GM20431 (cell line): ENCODE results near the gene HJV.

Experiments used
- in situ Hi-C: fragments of 300-500 bp; cut with MseI, MboI; formaldehyde crosslinking; loops from one replicate; pipeline ENCODE4 v1.15.0; 2020; ENCODE audit warnings: low sequenced_read_pairs; ENCODE audit not compliant: unreplicated experiment

Gene HJV

GRCh38 chr1:145978854-145979745 lies 42.4 kb downstream of the HJV start:
- in situ Hi-C loops = loop anchor here (10.0 kb wide), 1 partner anchor 46 kb away; the partner anchor contains the start of gene HJV

GRCh38 chr1:145978471-145978853 lies 43.1 kb downstream of the HJV start:
- in situ Hi-C loops = loop anchor here (10.0 kb wide), 1 partner anchor 46 kb away; the partner anchor contains the start of gene HJV

- in situ Hi-C loops = loop anchor here (10.0 kb wide), 1 partner anchor 47 kb away; the partner anchor contains the start of gene HJV
Measured at GRCh38 chr1:145977486-145978470, 43.8 kb downstream of the HJV start.

GRCh38 chr1:145977016-145977415 lies 44.5 kb downstream of the HJV start:
- in situ Hi-C loops = loop anchor here (10.0 kb wide), 1 partner anchor 48 kb away; the partner anchor contains the start of gene HJV

GRCh38 chr1:145975216-145975615 lies 46.3 kb downstream of the HJV start:
- in situ Hi-C loops = loop anchor here (10.0 kb wide), 1 partner anchor 50 kb away; the partner anchor contains the start of gene HJV

GRCh38 chr1:145974721-145975120 lies 46.8 kb downstream of the HJV start:
- in situ Hi-C loops = loop anchor here (10.0 kb wide), 1 partner anchor 50 kb away; the partner anchor contains the start of gene HJV

GRCh38 chr1:145972580-145972979 lies 49.0 kb downstream of the HJV start:
- in situ Hi-C loops = loop anchor here (10.0 kb wide), 1 partner anchor 52 kb away; the partner anchor contains the start of gene HJV
